KBM-7 (cell line): ENCODE measurements around the gene RNU1-4.
A peak's percentile ranks its signal among the peaks of the same experiment; 100 is the strongest.
"Not testable (repeated sequence)": the region's sequence is repeated elsewhere in the genome, so short reads cannot be mapped to it uniquely, and the experiment has no call there.

Experiments
- DNase-seq: peaks from one replicate; pipeline ENCODE4 v3.0.0-alpha.2; 2015
- in situ Hi-C: fragments of 300-500 bp; cut with MboI; formaldehyde crosslinking; loops from 2 replicates; pipeline ENCODE4 v1.14.3; 2020; ENCODE audit warnings: low sequenced_read_pairs, low pct_unique_long_range_greater_than_20kb, mixed read lengths

The RNU1-4 gene

DNA sequence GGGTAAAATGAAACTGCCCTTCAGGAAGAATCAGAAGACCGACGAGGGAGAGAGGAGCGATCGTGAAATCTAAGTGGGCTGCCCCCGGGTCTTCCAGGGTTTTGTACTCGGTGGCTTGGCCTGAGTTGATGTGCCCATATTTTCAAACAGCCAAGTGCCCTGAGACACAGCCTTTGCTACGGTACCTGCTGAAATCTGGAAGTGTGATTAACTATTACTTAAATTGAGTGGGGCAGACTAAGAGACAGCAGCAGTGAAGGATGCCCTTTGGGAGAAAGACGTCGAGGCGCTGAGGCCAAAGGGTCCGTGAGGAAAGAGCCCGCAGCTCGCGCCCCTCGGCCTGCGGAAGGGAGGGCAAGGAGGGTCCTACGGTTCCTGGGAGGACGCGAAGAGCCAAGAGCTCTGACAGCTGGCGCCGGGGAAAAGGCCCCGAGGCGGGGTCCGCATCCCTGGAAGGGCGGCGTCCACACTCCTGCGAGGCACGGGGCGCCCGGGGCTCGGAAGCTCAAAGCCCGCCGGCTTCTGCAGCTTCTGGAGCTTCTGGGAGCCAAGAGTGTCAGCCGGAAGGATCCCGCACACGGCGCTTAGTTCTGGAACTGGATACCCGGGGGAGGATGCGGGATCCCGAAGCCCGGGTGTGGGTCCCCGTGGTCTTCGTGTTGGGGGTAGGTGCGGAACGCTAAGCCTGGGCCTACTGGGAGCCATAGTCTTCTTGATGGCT lies 15.4 kb upstream of the RNU1-4 start:
- in situ Hi-C loops: no loop called here
- DNase-seq: no peak

GRCh38 chr1:16725439-16726245 lies 14.7 kb upstream of the RNU1-4 start:
- in situ Hi-C loops, DNase-seq: not testable (repeated sequence)

DNA sequence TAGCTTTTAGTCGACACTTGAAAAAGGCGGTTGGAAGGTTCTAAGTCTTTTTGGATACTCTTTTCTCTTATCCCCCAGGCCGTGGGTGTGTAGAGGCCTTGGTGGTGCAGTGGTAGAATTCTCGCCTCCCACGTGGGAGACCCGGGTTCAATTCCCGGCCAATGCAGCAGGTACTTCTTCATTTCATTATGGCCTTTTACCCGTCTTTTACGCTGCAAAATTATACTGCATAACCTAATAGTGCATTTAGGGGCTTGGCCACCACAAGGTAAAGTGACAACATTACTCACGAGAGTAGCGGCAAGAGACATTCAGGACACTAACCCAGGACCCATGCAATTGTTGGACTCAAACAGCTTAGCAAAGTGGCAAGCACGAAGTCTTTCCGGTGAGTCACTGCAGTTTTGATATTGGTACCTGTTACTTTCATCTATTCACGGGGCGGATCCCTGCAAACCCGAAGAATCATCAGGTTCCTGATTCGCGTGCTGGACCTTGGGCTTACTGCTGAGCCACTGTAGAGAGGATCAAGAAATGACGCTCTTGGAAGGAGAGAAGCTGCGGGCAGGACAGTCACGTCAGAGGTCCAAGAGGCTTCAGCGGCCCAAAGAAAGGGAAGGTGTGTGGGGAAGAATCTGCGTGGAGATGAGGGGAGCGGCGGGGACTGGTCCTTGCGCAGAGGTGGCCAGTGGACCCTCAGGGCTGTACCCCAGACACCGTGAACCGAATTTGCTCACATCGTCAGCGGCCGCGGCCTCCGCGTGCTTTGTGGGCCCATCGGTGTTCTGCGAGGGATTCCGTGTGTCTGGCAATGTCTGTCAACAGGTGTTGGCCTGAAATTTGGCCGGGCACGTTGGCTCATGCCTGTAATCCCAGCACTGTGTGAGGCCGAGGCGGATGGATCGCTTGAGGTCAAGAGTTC lies 12.9 kb upstream of the RNU1-4 start:
- DNase-seq: peak; percentile 87
- in situ Hi-C loops: no loop called here

- in situ Hi-C loops: not testable (repeated sequence)
- DNase-seq: peak; percentile 32
Measured at GRCh38 chr1:16728243-16728949, 11.9 kb upstream of the RNU1-4 start.

- DNase-seq, in situ Hi-C loops: not testable (repeated sequence)
Measured at GRCh38 chr1:16732254-16732896, 7.9 kb upstream of the RNU1-4 start.

GRCh38 chr1:16741230-16741629 lies 914 bp downstream of the RNU1-4 start:
- in situ Hi-C loops, DNase-seq: not testable (repeated sequence)

DNA sequence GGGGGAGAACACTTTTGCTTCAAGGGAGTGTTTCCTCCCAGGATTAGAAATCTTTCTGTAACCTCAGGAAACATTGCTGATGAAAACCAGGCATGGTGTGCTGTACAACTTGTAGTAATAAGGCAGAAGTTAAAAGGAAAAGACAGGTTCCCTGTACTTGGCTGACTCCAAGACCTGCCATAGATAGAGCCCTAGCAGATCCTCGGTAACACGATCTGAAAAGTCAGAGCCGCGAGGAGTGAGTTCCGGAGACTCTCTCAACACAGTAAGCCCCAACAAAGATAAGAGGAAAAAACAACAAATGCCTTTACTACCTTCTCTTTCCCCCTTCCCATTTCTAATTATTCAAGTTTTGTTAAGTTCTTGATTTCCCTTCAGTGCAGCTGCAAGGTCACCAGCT lies 7.3 kb downstream of the RNU1-4 start:
- DNase-seq, in situ Hi-C loops: not testable (repeated sequence)

DNA sequence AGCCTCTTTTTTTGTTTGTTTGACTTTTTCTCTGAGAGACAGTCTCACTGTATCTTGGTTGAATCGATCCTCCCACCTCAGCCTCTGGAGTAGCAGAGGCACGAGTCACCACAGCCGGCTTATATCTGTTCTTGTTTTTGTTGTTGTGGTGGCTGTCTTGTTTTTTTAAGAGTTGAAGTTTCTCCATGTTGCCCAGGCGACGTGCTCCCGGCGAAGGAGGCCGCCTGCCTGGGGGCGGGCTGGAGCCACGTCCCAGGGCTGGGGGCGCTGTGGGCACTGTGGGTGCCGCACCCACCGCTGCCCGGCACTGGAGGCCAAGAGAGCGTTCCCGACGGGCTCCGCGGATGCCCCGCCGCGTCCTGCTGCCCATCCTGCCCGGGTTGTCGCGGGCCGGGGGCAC lies 8.4 kb downstream of the RNU1-4 start:
- DNase-seq, in situ Hi-C loops: not testable (repeated sequence)

GRCh38 chr1:16749910-16750888 lies 9.9 kb downstream of the RNU1-4 start:
- DNase-seq, in situ Hi-C loops: not testable (repeated sequence)

DNA sequence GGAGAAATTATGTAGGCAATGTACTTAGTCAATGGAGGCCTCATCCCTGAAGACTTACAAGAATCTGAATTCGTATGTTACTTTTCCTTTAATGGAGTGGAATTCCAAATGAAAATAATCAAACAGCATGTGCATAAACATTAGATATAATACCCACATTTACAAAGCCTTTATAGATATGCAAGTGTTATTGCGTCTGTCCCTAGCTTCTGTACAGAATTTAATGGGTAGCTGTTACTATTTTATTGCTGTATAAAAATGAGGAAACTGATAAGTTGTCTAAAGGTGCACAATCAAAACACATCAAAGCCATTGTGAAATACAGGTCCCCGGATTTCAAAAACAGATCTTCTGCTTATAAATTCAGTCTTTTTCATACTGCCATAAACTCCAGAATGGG lies 12.5 kb downstream of the RNU1-4 start:
- in situ Hi-C loops, DNase-seq: not testable (repeated sequence)

DNA sequence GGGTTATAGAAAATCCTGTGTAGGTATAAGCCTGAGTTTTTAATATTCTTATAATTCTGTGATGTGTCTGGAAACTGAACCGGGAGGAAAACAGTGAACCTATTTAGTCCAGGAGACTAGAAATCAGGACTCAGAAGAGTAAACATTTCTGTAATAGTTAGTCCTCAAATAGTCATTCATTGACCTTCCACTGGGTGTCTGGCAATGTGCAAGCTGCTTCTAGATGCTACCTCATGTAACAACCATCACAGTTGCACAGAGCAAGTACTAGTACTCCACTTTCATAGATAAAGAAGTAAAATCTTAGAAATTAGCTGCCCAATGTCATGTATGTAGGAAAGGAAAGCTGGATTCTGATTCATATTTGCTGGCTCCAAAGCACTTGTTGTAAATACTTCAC lies 15.1 kb downstream of the RNU1-4 start:
- in situ Hi-C loops, DNase-seq: not testable (repeated sequence)

- DNase-seq, in situ Hi-C loops: not testable (repeated sequence)
Measured at GRCh38 chr1:16755932-16756331, 15.6 kb downstream of the RNU1-4 start.

GRCh38 chr1:16757574-16757973 lies 17.3 kb downstream of the RNU1-4 start:
- in situ Hi-C loops, DNase-seq: not testable (repeated sequence)

GRCh38 chr1:16758060-16758459 lies 17.7 kb downstream of the RNU1-4 start:
- in situ Hi-C loops, DNase-seq: not testable (repeated sequence)

GRCh38 chr1:16759041-16759493 lies 18.8 kb downstream of the RNU1-4 start:
- in situ Hi-C loops, DNase-seq: not testable (repeated sequence)

DNA sequence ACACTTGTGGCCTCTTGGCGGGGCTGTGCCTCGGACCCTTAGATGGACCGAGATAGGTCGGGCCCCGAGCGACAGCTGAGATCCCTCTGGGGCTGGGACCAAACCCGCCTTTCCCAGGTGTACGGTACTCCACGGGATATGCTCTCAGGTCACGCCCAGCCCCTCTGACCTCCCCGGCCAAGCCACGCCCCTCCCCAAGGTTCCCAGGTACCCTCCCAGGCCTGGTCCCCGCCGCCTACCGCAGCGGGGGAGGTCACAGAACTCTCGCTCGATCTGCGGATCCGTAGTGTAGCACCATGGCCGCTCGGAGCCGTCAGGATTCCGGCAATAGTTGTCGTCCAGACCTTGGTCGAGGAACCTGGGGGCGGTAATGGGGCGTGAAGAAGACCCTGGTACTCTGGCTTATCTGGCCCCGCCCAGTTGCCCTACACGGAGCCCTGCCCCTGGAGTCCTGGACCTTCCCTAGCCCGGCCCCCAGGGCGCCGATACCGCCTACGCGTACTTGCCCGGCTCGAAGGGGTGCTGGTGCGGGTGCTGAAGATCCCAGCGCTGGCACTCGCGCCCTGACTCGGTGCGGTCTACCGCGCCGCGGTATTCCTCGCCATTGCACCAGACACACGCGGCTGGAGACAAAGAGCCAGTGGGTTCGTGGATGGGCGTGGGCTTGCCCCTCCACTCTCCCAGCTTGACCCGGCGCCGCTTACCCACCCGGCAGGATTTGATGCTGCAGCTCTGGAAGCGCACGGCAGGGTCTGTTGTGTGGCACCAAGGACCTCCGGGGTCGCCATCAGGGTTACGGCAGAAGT lies 19.5 kb downstream of the RNU1-4 start:
- in situ Hi-C loops, DNase-seq: not testable (repeated sequence)
